ENCODE measurements around the gene ADAMTSL1.

- TF ChIP-seq, protein P1, sequence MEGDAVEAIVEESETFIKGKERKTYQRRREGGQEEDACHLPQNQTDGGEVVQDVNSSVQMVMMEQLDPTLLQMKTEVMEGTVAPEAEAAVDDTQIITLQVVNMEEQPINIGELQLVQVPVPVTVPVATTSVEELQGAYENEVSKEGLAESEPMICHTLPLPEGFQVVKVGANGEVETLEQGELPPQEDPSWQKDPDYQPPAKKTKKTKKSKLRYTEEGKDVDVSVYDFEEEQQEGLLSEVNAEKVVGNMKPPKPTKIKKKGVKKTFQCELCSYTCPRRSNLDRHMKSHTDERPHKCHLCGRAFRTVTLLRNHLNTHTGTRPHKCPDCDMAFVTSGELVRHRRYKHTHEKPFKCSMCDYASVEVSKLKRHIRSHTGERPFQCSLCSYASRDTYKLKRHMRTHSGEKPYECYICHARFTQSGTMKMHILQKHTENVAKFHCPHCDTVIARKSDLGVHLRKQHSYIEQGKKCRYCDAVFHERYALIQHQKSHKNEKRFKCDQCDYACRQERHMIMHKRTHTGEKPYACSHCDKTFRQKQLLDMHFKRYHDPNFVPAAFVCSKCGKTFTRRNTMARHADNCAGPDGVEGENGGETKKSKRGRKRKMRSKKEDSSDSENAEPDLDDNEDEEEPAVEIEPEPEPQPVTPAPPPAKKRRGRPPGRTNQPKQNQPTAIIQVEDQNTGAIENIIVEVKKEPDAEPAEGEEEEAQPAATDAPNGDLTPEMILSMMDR (IDR thresholded peaks at IDR 0.05) = no peak
- no peak for TF ChIP-seq POLR2AphosphoS5 (IDR thresholded peaks at IDR 0.05)
These were observed 267.4 kb downstream of the ADAMTSL1 start for GRCh38 chr9:18741359-18741758.

All from stomach (tissue), 4 donors.